A549 (cell line): ENCODE results near the gene RPS21. TPM values are rescaled to one million over a fixed set of nuclear protein-coding genes. Genes with fewer than 3 reads are reported as not detected.
A peak's percentile ranks its signal among the peaks of the same experiment; 100 is the strongest.

ENCODE experiments used
- ATAC-seq, 2 experiments: fragments of 200-7000 bp in 1 of 2; fragments of >200 bp in 1 of 2; cut with Nextera tagmentation in 1 of 2; cut with Tn5 transposase in 1 of 2; 3 replicates each; pipeline versions ENCODE4 v1.8.0 to v1.9.1; 2018 to 2020; ENCODE audit warnings: mild to moderate bottlenecking in 1 of 2, moderate library complexity in 1 of 2
- CTCF ChIA-PET: fragments of 300-600 bp; sonication (Branson Sonifier 250); formaldehyde crosslinking; extraction: SDS; loops from one replicate; lab custom pipeline; 2021; ENCODE audit warnings: antibody characterized with exemption, inconsistent platforms; lab: Yijun Ruan, JAX
- POLR2A ChIA-PET: fragments of 350-600 bp; formaldehyde crosslinking; extraction: SDS; loops from one replicate; lab custom pipeline; 2021; ENCODE audit warnings: antibody characterized with exemption, inconsistent platforms; lab: Yijun Ruan, JAX
- DNase-seq, 2 experiments: peaks; one replicate each; pipeline versions ENCODE4 v3.0.0 to v3.0.0-alpha.2; 2011 to 2016; ENCODE audit warnings: low read depth in 1 of 2, low spot score in 1 of 2
- FAIRE-seq: peaks from 2 replicates; lab custom pipeline; 2011; peaks lifted over from hg19 to GRCh38; lab: Jason Lieb, UNC
- H3K27ac ChIP-seq, 2 experiments: fragments of >200 bp; sonication (Bioruptor Twin); formaldehyde crosslinking; 3 replicates each; pipeline ENCODE4 v1.5.1; 2016 to 2017
- H3K4me1 ChIP-seq: fragments of >200 bp; sonication (Bioruptor Twin); formaldehyde crosslinking; 3 replicates; pipeline ENCODE4 v1.6.1; 2016
- H3K4me2 ChIP-seq: fragments of >200 bp; sonication (Bioruptor Twin); formaldehyde crosslinking; 3 replicates; pipeline ENCODE4 v1.6.1; 2016
- H3K4me3 ChIP-seq: fragments of >200 bp; sonication (Bioruptor Twin); formaldehyde crosslinking; 3 replicates; pipeline ENCODE4 v1.5.1; 2016
- H3K9me3 ChIP-seq: fragments of >200 bp; sonication (Bioruptor Twin); formaldehyde crosslinking; 3 replicates; pipeline ENCODE4 v1.6.1; 2016
- CEBPB ChIP-seq, 2 experiments: fragments of >200 bp in 1 of 2; sonication (Bioruptor Twin) in 1 of 2; formaldehyde crosslinking in 1 of 2; IDR thresholded peaks; 2 replicates each; pipeline ENCODE4 v1.6.1; 2012 to 2016
- CHD4 ChIP-seq: fragments of 200-600 bp; sonication (generic); IDR thresholded peaks from 2 replicates; pipeline ENCODE4 v1.6.1; 2016; ENCODE audit warnings: antibody characterized with exemption, mild to moderate bottlenecking, borderline replicate concordance
- FOSL2 ChIP-seq, 2 experiments: fragments of 450-650 bp in 1 of 2; fragments of >200 bp in 1 of 2; sonication (Bioruptor Twin) in 1 of 2; formaldehyde crosslinking; IDR thresholded peaks; 2 replicates each; pipeline versions ENCODE4 v1.5.0 to v1.6.1; 2016 to 2020; ENCODE audit warnings: mild to moderate bottlenecking in 1 of 2, moderate library complexity in 1 of 2
- FOXS1 ChIP-seq: fragments of 250-450 bp; sonication (Bioruptor Pico); IDR thresholded peaks from 2 replicates; pipeline ENCODE4 v1.5.0; 2020; ENCODE audit warnings: mild to moderate bottlenecking, moderate library complexity
- GATA3 ChIP-seq: IDR thresholded peaks from 2 replicates; pipeline ENCODE4 v1.6.1; 2012; ENCODE audit warnings: borderline replicate concordance
- HDAC2 ChIP-seq: fragments of 200-600 bp; sonication (generic); IDR thresholded peaks from 2 replicates; pipeline ENCODE4 v1.6.1; 2016
- HEYL ChIP-seq: fragments of 250-450 bp; sonication (Bioruptor Pico); IDR thresholded peaks from 2 replicates; pipeline ENCODE4 v1.8.0; 2021; ENCODE audit warnings: mild to moderate bottlenecking, moderate library complexity
- HOXB5 ChIP-seq: fragments of 250-450 bp; sonication (Bioruptor Pico); IDR thresholded peaks from 2 replicates; pipeline ENCODE4 v1.5.0; 2020; ENCODE audit warnings: mild to moderate bottlenecking, moderate library complexity
- KDM5A ChIP-seq: fragments of 200-600 bp; sonication (generic); IDR thresholded peaks from 2 replicates; pipeline ENCODE4 v1.6.1; 2016; ENCODE audit warnings: antibody characterized with exemption, mild to moderate bottlenecking
- NFE2L2 ChIP-seq: fragments of 150-350 bp; conservative IDR thresholded peaks from 2 replicates; pipeline ENCODE4 v1.6.1; 2014; ENCODE audit warnings: low read length
- NPAS2 ChIP-seq: fragments of 250-450 bp; sonication (Bioruptor Pico); IDR thresholded peaks from 2 replicates; pipeline ENCODE4 v1.8.0; 2022; ENCODE audit warnings: mild to moderate bottlenecking, moderate library complexity, borderline replicate concordance
- NR3C1 ChIP-seq: fragments of >200 bp; sonication (Bioruptor Twin); formaldehyde crosslinking; IDR thresholded peaks from 3 replicates; pipeline ENCODE4 v1.6.1; 2017
- PHF8 ChIP-seq: fragments of 200-600 bp; sonication (generic); IDR thresholded peaks from 2 replicates; pipeline ENCODE4 v1.6.1; 2016; ENCODE audit warnings: low read depth, mild to moderate bottlenecking, antibody characterized with exemption, moderate library complexity, borderline replicate concordance
- POLR2A ChIP-seq: IDR thresholded peaks from 2 replicates; pipeline ENCODE4 v1.6.1; 2012; ENCODE audit warnings: mild to moderate bottlenecking, low read length
- RCOR1 ChIP-seq: fragments of 150-350 bp; IDR thresholded peaks from 2 replicates; pipeline ENCODE4 v1.6.1; 2014; ENCODE audit warnings: antibody characterized with exemption, low read length, low read depth
- ZC3H11A ChIP-seq: fragments of 450-650 bp; IDR thresholded peaks from 2 replicates; pipeline ENCODE4 v1.6.1; 2014; ENCODE audit warnings: antibody characterized with exemption, mild to moderate bottlenecking
- ZFP36 ChIP-seq: fragments of 450-650 bp; IDR thresholded peaks from 2 replicates; pipeline ENCODE4 v1.6.1; 2014; ENCODE audit warnings: borderline replicate concordance; ENCODE audit not compliant: partially characterized antibody
- ZNF302 ChIP-seq: fragments of 250-450 bp; sonication (Bioruptor Pico); IDR thresholded peaks from 2 replicates; pipeline ENCODE4 v1.9.0; 2021; ENCODE audit warnings: inconsistent platforms, mild to moderate bottlenecking, moderate library complexity
- WGBS: methylation state at CpG from one replicate; pipeline ENCODE4 v1.1.6; 2017; ENCODE audit errors: missing lambda C conversion rate; 5-methylcytosine and 5-hydroxymethylcytosine counted together
- polyA plus RNA-seq, 4 experiments: library from polyadenylated mRNA; depleted of rRNA in 3 of 4; stranded (reverse); fragments of >200 nt; fragmentation: RNase III in 1 of 4; extraction: RNeasy Plus Mini Kit Qiagen cat#74134 plus additional on column Dnase treatment in 1 of 4; gene quantifications; 2 replicates in 3 of 4; 3 replicates in 1 of 4; pipeline ENCODE4 v1.2.3, GENCODE V29; 2011 to 2017
- TF ChIP-seq, protein P1 (sequence below): fragments of >200 bp; sonication (Bioruptor Twin); formaldehyde crosslinking; IDR thresholded peaks from 3 replicates; pipeline ENCODE4 v1.6.1; 2016
- TF ChIP-seq, protein P2 (sequence below): IDR thresholded peaks from 2 replicates; pipeline ENCODE4 v1.6.1; 2012; ENCODE audit warnings: low read depth, borderline replicate concordance
- TF ChIP-seq, protein P3 (sequence below): fragments of 250-450 bp; sonication (Bioruptor Pico); IDR thresholded peaks from 2 replicates; pipeline ENCODE4 v1.5.0; 2021; ENCODE audit warnings: mild to moderate bottlenecking, moderate library complexity, borderline replicate concordance
- TF ChIP-seq, protein P4 (sequence below): IDR thresholded peaks from 2 replicates; pipeline ENCODE4 v1.6.1; 2012
- TF ChIP-seq, protein P5 (sequence below): fragments of 250-450 bp; sonication (Bioruptor Pico); IDR thresholded peaks from 2 replicates; pipeline ENCODE4 v1.5.0; 2020; ENCODE audit warnings: low read depth, mild to moderate bottlenecking, moderate library complexity
- TF ChIP-seq, protein P6 (sequence below): IDR thresholded peaks from 2 replicates; pipeline ENCODE4 v1.6.1; 2012

The RPS21 gene
- polyA plus RNA-seq, 2 of the 4 experiments (the other 2 are of a cell fraction) = 2,862 to 4,026 TPM

DNA sequence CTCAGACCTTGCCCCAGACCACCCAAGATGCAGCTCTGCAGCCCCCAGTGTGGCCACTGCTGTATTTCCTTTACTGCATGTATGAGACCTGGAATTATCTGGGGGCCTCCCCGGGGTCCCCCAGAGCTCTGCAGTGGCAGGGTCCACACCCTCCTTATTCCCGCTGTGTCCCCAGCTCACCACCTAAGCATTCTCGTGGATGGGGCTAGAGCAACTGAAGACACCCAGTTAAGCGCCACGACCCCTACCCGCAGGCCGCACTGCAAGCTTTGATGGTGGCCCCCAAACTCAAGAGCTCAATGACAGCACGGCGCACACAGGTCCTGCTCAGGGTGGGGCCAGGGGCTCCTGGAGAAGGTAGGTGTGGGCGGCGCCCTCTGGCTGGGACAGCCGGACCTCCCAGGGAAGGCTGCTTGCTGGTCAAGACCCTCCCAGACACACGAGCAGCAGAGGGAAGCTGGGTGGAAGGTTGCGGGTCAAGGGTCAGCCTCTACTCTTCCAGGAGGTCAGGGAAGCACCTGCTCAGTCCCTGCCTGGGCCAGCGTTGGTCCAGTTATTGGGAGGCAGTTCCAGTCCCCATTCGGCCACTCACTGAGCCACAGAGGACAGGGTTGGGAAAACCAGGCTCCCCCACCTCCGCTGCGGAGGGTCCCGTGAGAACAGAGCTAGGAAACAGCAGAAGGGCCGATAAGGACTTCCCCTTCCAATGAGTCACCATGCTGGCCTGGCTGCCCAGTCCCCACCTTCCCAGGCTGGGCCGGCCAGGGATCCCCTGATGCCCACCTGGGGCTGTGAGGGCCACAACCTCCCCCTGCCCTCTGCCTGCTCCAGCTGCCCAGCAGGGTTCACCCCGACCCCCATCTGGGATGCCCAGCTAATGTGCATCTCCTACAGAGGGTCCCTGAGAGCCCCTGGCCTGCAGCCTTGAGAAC is 22.7 kb upstream of the RPS21 start:
- Histone ChIP-seq H3K9me3 (no peaks in the 10 kb centered on the region), H3K4me1 (peaks cover 60% of the 10 kb centered on the region), H3K27ac (peak overlapping the region; percentile 97 to 99), H3K4me3 (peak overlapping the region; percentile 100), H3K4me2 (peak overlapping the region; percentile 91)
- POLR2A ChIA-PET = interaction anchor here (1.2 to 4.3 kb wide), 3 partner anchors 14 to 46 kb away, joined by 3 to 30 read pairs (median 6); partner anchors contain the start of gene RPS21
- WGBS = 11% methylated on average over 15 of the region's 22 CpGs
- no peak for FAIRE-seq
- TF ChIP-seq ZFP36 (no peak), HOXB5 (peak; percentile 53; the same call in 1 of the 2 replicates), RCOR1 (no peak), PHF8 (no peak), GATA3 (no peak), HDAC2 (no peak), FOSL2 (IDR thresholded peaks at IDR 0.05) (no peak), FOSL2 (CRISPR knock-in tag; IDR thresholded peaks at IDR 0.05) (peak; percentile 74), KDM5A (no peak), NFE2L2 (no peak), CEBPB (IDR thresholded peaks at IDR 0.05) (peak in 1 of 2 experiments; percentile 22; a peak in 1 of 4 replicates), NR3C1 (no peak), NPAS2 (CRISPR knock-in tag) (no peak), HEYL (CRISPR knock-in tag) (no peak), ZNF302 (peak; percentile 37; the same call in 1 of the 2 replicates), FOXS1 (no peak), CHD4 (no peak), POLR2A (peak; percentile 30), ZC3H11A (no peak)
- TF ChIP-seq, protein P1, sequence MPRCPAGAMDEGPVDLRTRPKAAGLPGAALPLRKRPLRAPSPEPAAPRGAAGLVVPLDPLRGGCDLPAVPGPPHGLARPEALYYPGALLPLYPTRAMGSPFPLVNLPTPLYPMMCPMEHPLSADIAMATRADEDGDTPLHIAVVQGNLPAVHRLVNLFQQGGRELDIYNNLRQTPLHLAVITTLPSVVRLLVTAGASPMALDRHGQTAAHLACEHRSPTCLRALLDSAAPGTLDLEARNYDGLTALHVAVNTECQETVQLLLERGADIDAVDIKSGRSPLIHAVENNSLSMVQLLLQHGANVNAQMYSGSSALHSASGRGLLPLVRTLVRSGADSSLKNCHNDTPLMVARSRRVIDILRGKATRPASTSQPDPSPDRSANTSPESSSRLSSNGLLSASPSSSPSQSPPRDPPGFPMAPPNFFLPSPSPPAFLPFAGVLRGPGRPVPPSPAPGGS = no peak
- TF ChIP-seq, protein P2, sequence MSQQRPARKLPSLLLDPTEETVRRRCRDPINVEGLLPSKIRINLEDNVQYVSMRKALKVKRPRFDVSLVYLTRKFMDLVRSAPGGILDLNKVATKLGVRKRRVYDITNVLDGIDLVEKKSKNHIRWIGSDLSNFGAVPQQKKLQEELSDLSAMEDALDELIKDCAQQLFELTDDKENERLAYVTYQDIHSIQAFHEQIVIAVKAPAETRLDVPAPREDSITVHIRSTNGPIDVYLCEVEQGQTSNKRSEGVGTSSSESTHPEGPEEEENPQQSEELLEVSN = no peak
- TF ChIP-seq, protein P3, sequence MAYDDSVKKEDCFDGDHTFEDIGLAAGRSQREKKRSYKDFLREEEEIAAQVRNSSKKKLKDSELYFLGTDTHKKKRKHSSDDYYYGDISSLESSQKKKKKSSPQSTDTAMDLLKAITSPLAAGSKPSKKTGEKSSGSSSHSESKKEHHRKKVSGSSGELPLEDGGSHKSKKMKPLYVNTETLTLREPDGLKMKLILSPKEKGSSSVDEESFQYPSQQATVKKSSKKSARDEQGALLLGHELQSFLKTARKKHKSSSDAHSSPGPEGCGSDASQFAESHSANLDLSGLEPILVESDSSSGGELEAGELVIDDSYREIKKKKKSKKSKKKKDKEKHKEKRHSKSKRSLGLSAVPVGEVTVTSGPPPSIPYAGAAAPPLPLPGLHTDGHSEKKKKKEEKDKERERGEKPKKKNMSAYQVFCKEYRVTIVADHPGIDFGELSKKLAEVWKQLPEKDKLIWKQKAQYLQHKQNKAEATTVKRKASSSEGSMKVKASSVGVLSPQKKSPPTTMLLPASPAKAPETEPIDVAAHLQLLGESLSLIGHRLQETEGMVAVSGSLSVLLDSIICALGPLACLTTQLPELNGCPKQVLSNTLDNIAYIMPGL (CRISPR knock-in tag) = no peak
- TF ChIP-seq, protein P4, sequence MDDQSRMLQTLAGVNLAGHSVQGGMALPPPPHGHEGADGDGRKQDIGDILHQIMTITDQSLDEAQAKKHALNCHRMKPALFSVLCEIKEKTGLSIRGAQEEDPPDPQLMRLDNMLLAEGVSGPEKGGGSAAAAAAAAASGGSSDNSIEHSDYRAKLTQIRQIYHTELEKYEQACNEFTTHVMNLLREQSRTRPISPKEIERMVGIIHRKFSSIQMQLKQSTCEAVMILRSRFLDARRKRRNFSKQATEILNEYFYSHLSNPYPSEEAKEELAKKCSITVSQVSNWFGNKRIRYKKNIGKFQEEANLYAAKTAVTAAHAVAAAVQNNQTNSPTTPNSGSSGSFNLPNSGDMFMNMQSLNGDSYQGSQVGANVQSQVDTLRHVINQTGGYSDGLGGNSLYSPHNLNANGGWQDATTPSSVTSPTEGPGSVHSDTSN = 0 out of 2 replicates have a peak, but pooled peaks have one; percentile 17
- TF ChIP-seq, protein P5, sequence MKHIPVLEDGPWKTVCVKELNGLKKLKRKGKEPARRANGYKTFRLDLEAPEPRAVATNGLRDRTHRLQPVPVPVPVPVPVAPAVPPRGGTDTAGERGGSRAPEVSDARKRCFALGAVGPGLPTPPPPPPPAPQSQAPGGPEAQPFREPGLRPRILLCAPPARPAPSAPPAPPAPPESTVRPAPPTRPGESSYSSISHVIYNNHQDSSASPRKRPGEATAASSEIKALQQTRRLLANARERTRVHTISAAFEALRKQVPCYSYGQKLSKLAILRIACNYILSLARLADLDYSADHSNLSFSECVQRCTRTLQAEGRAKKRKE (CRISPR knock-in tag) = peak; percentile 51; the same call in 1 of the 2 replicates
- TF ChIP-seq, protein P6, sequence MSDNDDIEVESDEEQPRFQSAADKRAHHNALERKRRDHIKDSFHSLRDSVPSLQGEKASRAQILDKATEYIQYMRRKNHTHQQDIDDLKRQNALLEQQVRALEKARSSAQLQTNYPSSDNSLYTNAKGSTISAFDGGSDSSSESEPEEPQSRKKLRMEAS = 0 out of 2 replicates have a peak, but pooled peaks have one; percentile 6
- ATAC-seq = no peak
- peak in 1 of 2 experiments; percentile 62 for DNase-seq
- CTCF ChIA-PET = interaction anchor here (0.6 to 12.6 kb wide), 15 partner anchors 7 to 1609 kb away, joined by 3 to 290 read pairs (median 6); partner anchors contain the start of gene ADRM1
